Stomach (tissue), 4 donors: ENCODE data around the gene IGFN1.

Source experiments
- EP300 ChIP-seq: sonication (generic); formaldehyde crosslinking; IDR thresholded peaks from one replicate; pipeline ENCODE4 v1.6.1; 2017; ENCODE audit warnings: antibody characterized with exemption
- POLR2A ChIP-seq, 4 donors: fragments of 450-650 bp; IDR thresholded peaks; one replicate each; pipeline ENCODE4 v1.6.1; 2016; ENCODE audit warnings: antibody characterized with exemption in 4 of 4, control low read depth in 2 of 4, mild to moderate bottlenecking in 1 of 4, moderate library complexity in 1 of 4
- POLR2AphosphoS5 ChIP-seq, 3 donors: sonication (generic); formaldehyde crosslinking; IDR thresholded peaks; one replicate each; pipeline ENCODE4 v1.6.1; 2016; ENCODE audit warnings: antibody characterized with exemption in 3 of 3
- TF ChIP-seq, protein P1 (sequence below), 7 experiments: fragments of 450-650 bp in 4 of 7; fragments of 200-600 bp in 3 of 7; sonication (generic) in 3 of 7; IDR thresholded peaks; one replicate each; pipeline ENCODE4 v1.5.1; 2016 to 2019; ENCODE audit warnings: antibody characterized with exemption in 7 of 7, control low read depth in 2 of 7, mild to moderate bottlenecking in 1 of 7

- TF ChIP-seq, protein P1, sequence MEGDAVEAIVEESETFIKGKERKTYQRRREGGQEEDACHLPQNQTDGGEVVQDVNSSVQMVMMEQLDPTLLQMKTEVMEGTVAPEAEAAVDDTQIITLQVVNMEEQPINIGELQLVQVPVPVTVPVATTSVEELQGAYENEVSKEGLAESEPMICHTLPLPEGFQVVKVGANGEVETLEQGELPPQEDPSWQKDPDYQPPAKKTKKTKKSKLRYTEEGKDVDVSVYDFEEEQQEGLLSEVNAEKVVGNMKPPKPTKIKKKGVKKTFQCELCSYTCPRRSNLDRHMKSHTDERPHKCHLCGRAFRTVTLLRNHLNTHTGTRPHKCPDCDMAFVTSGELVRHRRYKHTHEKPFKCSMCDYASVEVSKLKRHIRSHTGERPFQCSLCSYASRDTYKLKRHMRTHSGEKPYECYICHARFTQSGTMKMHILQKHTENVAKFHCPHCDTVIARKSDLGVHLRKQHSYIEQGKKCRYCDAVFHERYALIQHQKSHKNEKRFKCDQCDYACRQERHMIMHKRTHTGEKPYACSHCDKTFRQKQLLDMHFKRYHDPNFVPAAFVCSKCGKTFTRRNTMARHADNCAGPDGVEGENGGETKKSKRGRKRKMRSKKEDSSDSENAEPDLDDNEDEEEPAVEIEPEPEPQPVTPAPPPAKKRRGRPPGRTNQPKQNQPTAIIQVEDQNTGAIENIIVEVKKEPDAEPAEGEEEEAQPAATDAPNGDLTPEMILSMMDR (IDR thresholded peaks at IDR 0.05): no peak
- TF ChIP-seq POLR2A (IDR thresholded peaks at IDR 0.05): no peak
- no peak for TF ChIP-seq POLR2AphosphoS5 (IDR thresholded peaks at IDR 0.05)
- TF ChIP-seq EP300: no peak
Observed at GRCh38 chr1:201245082-201245481, 54.5 kb downstream of the IGFN1 start.
